Embryonic facial prominence (tissue), 1 donor: ENCODE measurements around the gene ZNF865.

Experiments used
- DNase-seq: peaks from one replicate; pipeline ENCODE4 v3.0.0-alpha.2; 2016; ENCODE audit errors: extremely low spot score

Gene ZNF865

DNA sequence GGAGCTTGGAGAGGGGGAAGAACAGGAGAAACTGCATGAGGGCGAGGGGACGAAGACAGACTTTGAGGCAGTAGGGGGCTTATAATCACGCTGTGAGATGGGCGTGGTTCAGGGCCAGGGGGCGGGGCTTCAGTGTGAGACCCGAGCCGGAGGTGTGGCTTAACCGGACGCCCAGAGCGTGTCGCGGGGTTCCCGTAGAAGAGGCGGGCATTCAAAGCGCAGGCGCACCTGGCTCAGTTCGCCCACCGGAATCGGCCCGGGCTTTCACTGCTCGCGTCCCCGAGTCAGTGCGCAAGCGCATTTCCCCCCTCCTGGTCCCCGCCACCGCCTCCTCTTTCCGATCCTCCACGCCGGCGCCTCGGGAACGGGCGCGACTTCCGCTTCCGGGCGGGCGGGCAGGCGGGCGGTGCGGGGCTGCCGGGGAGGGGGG is 225 bp upstream of the ZNF865 start:
- DNase-seq: peak; percentile 98

- no peak for DNase-seq
Measured at GRCh38 chr19:55606471-55606787, 982 bp downstream of the ZNF865 start.

- no peak for DNase-seq
Measured at GRCh38 chr19:55606817-55607216, 1.4 kb downstream of the ZNF865 start.

- DNase-seq: no peak
Measured at GRCh38 chr19:55609326-55609725, 3.9 kb downstream of the ZNF865 start.

DNA sequence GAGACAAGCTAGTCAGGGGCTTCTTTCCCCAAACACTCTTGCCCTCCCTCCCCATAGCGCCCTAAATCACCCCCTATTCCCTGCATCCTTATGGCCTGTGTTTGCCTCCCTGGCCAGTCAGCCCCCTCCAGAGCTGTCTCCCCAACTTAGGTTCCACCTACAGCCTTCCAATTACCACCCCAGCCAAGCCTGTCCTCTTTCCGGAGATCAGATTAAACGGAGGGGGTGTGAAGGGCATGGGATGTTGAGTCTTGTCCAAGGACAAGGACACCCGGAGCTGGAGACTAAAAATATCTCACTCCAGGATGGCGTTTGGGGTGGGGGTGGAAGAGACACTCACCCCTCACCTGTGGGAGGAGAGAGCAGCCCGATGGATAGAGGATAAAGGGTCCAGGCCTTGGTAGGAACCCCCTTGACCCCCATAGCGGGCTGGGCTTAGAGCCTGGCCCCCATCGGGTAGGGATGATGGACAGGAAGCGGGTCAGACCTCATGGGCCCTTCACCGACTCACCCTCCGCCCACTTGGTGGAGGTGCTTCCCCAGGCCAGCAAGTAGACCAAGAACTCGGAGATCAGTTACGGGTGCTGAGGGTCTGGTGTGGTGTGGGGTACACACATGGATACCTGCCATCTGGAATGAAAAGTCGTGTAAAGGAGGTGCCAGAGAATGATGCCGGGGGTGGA is 6.0 kb downstream of the ZNF865 start:
- no peak for DNase-seq

DNA sequence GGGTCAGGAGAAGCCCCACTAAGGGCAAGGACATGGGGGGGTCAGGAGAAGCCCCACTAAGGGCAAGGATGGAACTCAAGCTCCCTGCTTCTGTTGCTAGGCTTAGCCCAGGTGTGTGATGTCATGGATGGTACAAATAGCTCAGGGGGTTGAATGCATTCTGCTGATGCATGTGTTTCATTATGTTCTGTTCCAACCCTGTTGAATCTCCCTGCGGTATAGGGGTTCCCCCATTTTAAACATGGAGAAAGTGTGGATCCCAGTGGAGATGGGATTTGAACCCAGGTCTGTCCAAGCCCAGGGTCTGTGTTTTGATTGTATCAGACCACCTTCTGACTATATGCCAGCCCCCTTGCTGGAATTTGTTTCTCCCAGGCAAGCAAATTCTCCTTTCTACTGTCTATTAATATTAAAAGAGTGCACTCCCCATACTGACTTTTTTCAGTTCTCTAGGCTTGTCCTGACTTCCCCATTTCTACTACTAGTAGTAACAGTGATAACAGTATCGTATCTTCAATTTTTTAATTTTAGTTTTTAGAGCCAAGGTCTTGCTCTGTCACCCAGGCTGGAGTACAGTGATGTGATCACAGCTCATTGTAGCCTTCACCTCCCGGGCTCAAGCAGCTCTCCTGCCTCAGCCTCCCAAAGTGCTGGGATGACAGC is 6.7 kb downstream of the ZNF865 start:
- no peak for DNase-seq

DNA sequence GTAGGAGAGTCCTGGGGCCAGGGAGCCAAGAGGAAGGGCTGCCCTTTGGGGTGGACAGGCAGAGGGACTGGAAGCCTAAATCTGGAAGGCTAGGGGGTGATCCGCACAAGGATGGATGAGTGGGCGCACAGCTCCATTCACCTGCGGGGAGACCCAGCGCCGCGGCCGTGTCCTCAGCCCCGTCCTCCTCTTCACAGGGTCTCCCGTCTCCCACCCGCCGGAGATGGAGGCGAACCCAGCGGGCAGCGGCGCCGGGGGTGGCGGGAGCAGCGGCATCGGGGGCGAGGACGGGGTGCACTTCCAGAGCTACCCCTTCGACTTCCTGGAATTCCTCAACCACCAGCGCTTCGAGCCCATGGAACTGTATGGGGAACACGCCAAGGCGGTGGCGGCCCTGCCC is 7.9 kb downstream of the ZNF865 start:
- no peak for DNase-seq

DNA sequence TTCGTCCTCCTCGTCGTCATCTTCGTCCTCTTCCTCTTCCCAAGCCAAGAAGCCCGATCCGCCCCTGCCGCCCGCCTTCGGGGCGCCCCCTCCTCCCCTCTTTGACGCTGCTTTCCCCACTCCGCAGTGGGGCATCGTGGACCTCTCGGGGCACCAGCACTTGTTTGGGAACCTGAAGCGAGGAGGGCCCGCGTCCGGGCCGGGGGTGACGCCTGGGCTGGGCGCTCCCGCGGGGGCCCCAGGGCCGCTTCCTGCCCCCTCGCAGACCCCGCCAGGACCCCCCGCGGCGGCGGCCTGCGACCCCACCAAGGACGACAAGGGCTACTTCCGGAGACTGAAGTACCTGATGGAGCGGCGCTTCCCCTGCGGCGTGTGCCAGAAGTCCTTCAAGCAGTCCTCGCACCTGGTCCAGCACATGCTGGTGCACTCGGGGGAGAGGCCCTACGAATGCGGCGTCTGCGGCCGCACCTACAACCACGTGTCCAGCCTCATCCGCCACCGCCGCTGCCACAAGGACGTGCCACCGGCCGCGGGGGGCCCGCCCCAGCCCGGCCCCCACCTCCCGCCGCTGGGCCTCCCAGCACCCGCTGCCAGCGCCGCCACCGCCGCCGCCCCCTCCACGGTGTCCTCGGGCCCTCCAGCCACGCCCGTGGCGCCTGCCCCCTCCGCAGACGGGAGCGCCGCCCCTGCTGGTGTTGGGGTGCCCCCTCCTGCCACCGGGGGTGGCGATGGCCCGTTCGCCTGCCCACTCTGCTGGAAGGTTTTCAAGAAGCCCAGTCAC is 8.7 kb downstream of the ZNF865 start:
- DNase-seq: no peak

DNA sequence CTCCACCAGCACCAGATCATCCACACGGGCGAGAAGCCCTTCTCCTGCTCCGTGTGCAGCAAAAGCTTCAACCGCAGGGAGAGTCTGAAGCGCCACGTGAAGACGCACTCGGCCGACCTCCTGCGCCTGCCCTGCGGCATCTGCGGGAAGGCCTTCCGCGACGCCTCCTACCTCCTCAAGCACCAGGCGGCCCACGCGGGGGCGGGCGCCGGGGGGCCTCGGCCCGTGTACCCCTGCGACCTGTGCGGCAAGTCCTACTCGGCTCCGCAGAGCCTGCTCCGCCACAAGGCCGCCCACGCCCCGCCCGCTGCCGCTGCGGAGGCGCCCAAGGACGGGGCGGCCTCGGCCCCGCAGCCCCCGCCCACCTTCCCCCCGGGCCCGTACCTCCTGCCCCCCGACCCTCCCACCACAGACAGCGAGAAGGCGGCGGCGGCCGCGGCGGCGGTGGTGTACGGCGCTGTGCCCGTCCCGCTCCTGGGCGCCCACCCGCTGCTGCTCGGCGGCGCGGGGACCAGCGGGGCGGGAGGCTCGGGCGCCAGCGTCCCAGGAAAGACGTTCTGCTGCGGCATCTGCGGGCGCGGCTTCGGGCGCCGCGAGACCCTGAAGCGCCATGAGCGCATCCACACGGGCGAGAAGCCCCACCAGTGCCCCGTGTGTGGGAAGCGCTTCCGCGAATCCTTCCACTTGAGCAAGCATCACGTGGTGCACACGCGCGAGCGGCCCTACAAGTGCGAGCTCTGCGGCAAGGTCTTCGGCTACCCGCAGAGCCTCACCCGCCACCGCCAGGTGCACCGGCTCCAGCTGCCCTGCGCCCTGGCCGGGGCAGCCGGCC is 9.5 kb downstream of the ZNF865 start:
- DNase-seq: no peak

DNA sequence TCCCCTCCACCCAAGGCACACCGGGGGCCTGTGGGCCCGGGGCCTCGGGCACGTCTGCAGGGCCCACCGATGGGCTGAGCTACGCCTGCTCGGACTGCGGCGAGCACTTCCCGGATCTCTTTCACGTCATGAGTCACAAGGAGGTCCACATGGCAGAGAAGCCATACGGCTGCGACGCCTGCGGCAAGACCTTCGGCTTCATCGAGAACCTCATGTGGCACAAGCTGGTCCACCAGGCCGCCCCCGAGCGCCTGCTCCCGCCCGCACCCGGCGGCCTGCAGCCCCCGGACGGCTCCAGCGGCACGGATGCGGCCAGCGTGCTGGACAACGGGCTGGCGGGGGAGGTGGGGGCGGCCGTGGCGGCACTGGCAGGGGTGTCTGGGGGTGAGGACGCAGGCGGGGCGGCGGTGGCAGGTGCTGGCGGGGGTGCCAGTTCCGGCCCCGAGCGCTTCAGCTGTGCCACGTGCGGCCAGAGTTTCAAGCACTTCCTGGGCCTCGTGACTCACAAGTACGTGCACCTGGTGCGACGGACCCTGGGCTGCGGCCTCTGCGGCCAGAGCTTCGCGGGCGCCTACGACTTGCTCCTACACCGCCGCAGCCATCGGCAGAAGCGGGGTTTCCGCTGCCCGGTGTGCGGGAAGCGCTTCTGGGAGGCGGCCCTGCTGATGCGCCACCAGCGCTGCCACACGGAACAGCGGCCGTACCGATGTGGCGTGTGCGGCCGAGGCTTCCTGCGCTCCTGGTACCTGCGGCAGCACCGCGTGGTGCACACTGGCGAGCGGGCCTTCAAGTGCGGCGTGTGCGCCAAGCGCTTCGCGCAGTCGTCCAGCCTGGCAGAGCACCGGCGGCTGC is 10.3 kb downstream of the ZNF865 start:
- DNase-seq: no peak

GRCh38 chr19:55616395-55616875 is 11.0 kb downstream of the ZNF865 start:
- DNase-seq: no peak

DNA sequence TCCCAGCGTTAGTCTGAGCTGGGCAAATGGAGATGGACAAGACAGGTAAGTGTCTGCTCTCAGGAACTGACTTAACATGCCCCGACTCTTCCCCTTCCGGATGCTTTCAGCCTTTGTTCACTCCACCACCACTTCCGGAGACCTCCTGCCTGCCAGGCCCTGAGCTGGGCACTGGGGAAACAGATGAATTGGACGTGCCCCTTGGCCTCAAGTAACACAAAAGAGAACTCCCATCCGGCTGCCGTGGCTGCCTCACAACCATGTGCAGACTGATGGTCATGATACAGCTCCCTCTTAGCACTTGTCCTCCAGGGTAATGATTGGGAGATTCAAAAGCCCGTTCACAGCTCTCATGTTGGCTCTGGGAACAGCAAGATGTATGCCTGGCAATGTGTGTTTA is 12.0 kb downstream of the ZNF865 start:
- no peak for DNase-seq

DNA sequence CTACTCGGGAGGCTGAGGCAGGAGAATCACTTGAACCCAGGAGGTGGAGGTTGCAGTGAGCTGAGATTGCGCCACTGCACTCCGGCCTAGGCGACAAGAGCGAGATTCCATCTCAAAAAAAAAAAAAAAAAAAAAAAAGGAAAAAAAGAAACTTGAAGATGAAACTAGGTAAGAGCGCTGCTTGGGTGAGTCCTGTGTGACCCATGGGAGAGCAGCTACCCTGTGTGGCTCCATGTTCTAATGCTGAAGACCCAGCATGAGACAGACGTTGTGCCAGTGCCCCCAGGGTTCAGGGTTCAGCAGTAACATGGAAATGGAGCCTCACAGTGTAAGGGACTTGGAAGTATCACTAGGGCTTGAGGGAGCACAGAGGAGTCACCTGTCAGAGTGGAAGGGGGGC is 13.0 kb downstream of the ZNF865 start:
- no peak for DNase-seq

DNA sequence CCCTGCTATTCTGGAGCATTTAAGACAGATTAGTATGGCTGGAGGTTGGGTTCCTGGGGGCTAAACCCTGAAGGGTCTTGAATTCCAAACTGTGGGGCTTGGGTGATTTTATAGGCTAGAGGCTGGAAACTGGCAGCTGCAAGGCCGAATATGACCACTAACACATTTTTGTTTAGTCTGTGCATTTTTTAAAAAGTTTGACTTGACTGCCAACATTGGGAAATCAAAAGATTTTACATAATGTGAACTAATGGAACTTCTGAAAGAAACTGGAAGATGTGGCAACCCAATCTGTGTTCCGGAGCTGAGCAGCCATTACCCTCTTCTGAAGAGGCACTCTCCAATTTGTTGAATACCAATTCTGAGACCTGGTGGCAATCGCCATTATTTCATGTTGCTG is 13.8 kb downstream of the ZNF865 start:
- DNase-seq: no peak

GRCh38 chr19:55620410-55621204 is 15.2 kb downstream of the ZNF865 start:
- DNase-seq: no peak

DNA sequence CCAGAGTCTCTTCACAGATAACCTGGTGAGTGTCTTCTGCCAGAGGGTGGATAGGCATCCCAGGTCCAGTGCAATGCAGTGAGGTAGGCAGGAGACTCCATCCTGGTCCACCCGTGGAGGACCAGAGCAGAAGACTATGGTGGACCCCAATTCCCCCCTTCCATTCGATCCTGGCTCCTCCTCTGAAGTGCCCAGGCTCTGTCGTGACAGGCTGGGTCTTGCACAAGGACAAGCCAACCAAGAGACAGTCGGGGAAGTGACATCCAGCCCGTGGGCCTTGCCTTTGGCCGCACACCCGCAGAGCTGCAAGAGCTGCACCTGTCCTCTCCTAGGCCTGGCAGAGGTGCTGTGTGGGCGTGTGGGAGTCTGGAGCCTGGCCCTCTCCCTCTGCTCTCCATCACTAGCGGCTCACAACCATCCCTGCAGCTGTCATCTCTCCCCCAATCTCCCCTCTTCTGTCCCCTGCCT is 15.8 kb downstream of the ZNF865 start:
- DNase-seq: no peak

DNA sequence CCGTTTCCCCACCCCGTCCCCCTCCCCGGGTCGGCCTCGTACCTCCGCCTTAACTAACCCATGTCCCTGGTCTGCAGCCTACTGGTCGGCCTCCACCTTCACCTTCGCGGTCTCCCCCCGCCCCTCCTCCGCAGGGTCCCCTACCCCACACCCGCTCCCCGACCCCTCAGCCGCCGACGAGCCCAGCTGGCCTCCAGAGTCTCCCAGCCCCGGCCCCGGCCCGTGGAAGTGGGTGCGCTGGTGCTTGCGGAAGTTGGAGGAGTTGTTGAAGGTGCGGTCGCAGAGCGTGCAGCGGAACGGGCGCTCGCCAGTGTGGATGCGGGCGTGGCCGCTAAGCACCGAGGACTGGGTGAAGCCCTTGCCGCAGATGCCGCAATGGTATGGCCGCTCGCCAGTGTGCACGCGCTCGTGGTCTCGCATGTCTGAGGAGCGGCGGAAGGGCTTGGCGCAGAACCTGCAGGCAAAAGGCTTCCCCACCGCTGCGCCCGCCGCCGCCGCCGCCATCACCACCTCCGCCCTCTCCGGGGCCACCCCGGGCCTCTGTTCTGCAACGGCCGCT is 16.3 kb downstream of the ZNF865 start:
- no peak for DNase-seq

DNA sequence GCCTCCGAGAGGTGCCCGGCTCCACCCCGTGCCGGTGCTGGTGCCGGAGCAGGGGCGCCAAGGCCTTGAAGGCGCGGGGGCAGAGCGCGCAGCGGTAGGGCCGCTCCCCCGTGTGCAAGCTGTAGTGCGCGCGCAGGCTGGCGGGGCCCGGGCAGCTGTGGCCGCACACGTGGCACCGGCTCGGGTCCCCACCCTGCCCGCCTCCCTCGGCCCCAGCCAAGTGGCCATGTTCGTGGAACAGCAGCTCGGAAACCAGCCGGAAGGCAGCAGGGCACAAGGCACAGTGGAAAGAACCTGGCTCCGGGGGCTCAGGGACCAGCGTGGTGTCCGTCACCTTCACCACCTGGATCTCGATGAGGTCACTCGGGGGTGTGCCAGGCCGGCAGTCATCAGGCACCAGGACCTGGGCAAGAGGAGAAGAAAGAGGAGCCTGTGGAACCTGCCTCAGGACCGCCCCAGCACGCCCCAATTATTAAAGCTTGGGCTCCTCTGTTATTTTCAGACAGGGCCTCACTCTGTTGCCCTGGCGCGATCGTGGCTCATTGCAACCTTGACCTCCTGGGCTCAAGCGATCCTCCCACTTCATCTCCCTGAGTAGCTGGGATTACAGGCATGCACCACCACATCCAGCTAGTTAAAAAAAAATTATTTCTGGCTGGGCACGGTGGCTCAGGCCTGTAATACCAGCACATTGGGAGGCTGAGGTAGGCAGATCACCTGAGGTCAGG is 17.0 kb downstream of the ZNF865 start:
- DNase-seq: no peak

- no peak for DNase-seq
Measured at GRCh38 chr19:55623130-55623529, 17.7 kb downstream of the ZNF865 start.
